ENCODE measurements around the gene CFAP97D1. TPM values are rescaled to one million over a fixed set of nuclear protein-coding genes. Genes with fewer than 3 reads are reported as not detected.
"Not testable (repeated sequence)": the region's sequence is repeated elsewhere in the genome, so short reads cannot be mapped to it uniquely, and the experiment has no call there.

Gene CFAP97D1
- total and polyA plus RNA-seq, 8 donors = 0.06 TPM; not detected in 7

- 75 to 78% methylated on average over 2 of the region's 2 CpGs for WGBS, 2 donors
- no peak for TF ChIP-seq CTCF (IDR thresholded peaks at IDR 0.05)
- no peak for DNase-seq
- Histone ChIP-seq H3K4me3 (no peak overlapping the region), H3K4me1 (no peaks in the 10 kb centered on the region), H3K9me3 (no peaks in the 10 kb centered on the region), H3K36me3 (no peaks in the 10 kb centered on the region), H3K27ac (no peak overlapping the region), H3K27me3 (no peaks in the 10 kb centered on the region)
- intact Hi-C loops (cut with DNase I) = no loop called here
- no peak for FAIRE-seq
- no peak for ATAC-seq
Measured at GRCh38 chr17:43787728-43788127, 7.5 kb downstream of the CFAP97D1 start.

GRCh38 chr17:43788540-43788939, 8.3 kb downstream of the CFAP97D1 start:
- TF ChIP-seq CTCF (IDR thresholded peaks at IDR 0.05) = no peak
- Histone ChIP-seq H3K27me3 (no peaks in the 10 kb centered on the region), H3K36me3 (no peaks in the 10 kb centered on the region), H3K4me3 (no peak overlapping the region), H3K4me1 (no peaks in the 10 kb centered on the region), H3K27ac (no peak overlapping the region), H3K9me3 (no peaks in the 10 kb centered on the region)
- FAIRE-seq (no peak), ATAC-seq (no peak), DNase-seq (no peak)
- intact Hi-C loops (cut with DNase I) = no loop called here
- 73 to 91% methylated on average over 5 of the region's 5 CpGs for WGBS, 2 donors

GRCh38 chr17:43789482-43789881, 9.2 kb downstream of the CFAP97D1 start:
- ATAC-seq = no peak
- TF ChIP-seq CTCF (IDR thresholded peaks at IDR 0.05) = no peak
- no peak for FAIRE-seq
- DNase-seq = no peak
- no peak overlapping the region for H3K27ac ChIP-seq
- 81 to 89% methylated on average over 1 of the region's 1 CpG for WGBS, 2 donors
- no peaks in the 10 kb centered on the region for H3K27me3 ChIP-seq
- no peak overlapping the region for H3K4me3 ChIP-seq
- H3K36me3 ChIP-seq = no peaks in the 10 kb centered on the region
- intact Hi-C loops (cut with DNase I) = no loop called here
- H3K4me1 ChIP-seq = no peaks in the 10 kb centered on the region
- no peaks in the 10 kb centered on the region for H3K9me3 ChIP-seq

GRCh38 chr17:43790311-43790940, 10.2 kb downstream of the CFAP97D1 start:
- H3K36me3 ChIP-seq = no peaks in the 10 kb centered on the region
- H3K4me1 ChIP-seq = no peaks in the 10 kb centered on the region
- H3K27ac ChIP-seq = no peak overlapping the region
- peak in 1 of 4 donors; percentile 49 for ATAC-seq
- intact Hi-C loops (cut with DNase I) = no loop called here
- H3K27me3 ChIP-seq = no peaks in the 10 kb centered on the region
- no peaks in the 10 kb centered on the region for H3K9me3 ChIP-seq
- no peak overlapping the region for H3K4me3 ChIP-seq
- no peak for FAIRE-seq
- no peak for TF ChIP-seq CTCF (IDR thresholded peaks at IDR 0.05)
- 83 to 92% methylated on average over 14 of the region's 14 CpGs for WGBS, 2 donors
- no peak for DNase-seq

- Histone ChIP-seq H3K4me1 (no peaks in the 10 kb centered on the region), H3K27me3 (no peaks in the 10 kb centered on the region), H3K27ac (no peak overlapping the region), H3K36me3 (no peaks in the 10 kb centered on the region), H3K9me3 (no peaks in the 10 kb centered on the region), H3K4me3 (no peak overlapping the region)
- intact Hi-C loops (cut with DNase I) = no loop called here
- ATAC-seq = peak; percentile 90 to 99 (median 98)
- no peak for FAIRE-seq
- peak in 1 of 6 donors; percentile 45 for DNase-seq
- TF ChIP-seq CTCF (IDR thresholded peaks at IDR 0.05) = no peak
- WGBS, 2 donors = 4% methylated on average over 3 of the region's 3 CpGs
Measured at GRCh38 chr17:43791589-43791988, 11.4 kb downstream of the CFAP97D1 start.

- DNase-seq; intact Hi-C loops (cut with DNase I); H3K36me3 ChIP-seq; H3K9me3 ChIP-seq; FAIRE-seq; H3K27ac ChIP-seq; H3K4me3 ChIP-seq; ATAC-seq; H3K4me1 ChIP-seq; H3K27me3 ChIP-seq: not testable (repeated sequence)
- 71 to 82% methylated on average over 4 of the region's 4 CpGs for WGBS, 2 donors
Measured at GRCh38 chr17:43792668-43793067, 12.4 kb downstream of the CFAP97D1 start.

- H3K27ac ChIP-seq; intact Hi-C loops (cut with DNase I); H3K4me1 ChIP-seq; H3K4me3 ChIP-seq; H3K36me3 ChIP-seq; H3K27me3 ChIP-seq; ATAC-seq; DNase-seq; FAIRE-seq; H3K9me3 ChIP-seq: not testable (repeated sequence)
- 76 to 85% methylated on average over 8 to 9 of the region's 9 CpGs for WGBS, 2 donors
Measured at GRCh38 chr17:43798024-43798423, 17.8 kb downstream of the CFAP97D1 start.

Measured in pancreas (tissue), 10 donors.